ENCODE measurements around the gene MRPL12.

GRCh38 chr17:81706757-81707624, 3.8 kb downstream of the MRPL12 start:
- TF ChIP-seq CTCF (IDR thresholded peaks at IDR 0.05; ENCODE audit: insufficient read depth, low read length, poor library complexity, severe bottlenecking) (no peak), EZH2phosphoT487 (conservative IDR thresholded peaks at IDR 0.05; ENCODE audit: low read length) (no peak)

Data from SU-DHL-6 (cell line).